Umbilical cord (tissue), 2 donors: ENCODE data around the gene IQCF6. TPM values are rescaled to one million over a fixed set of nuclear protein-coding genes. Genes with fewer than 3 reads are reported as not detected.
"Not testable (repeated sequence)": the region's sequence is repeated elsewhere in the genome, so short reads cannot be mapped to it uniquely, and the experiment has no call there.

Experiments used
- DNase-seq: peaks from one replicate; pipeline ENCODE4 v3.0.0-alpha.2; 2015; ENCODE audit warnings: low spot score
- total RNA-seq: library from RNA; depleted of rRNA; stranded (reverse); fragments of >200 nt; gene quantifications from one replicate; pipeline ENCODE4 v1.2.3, GENCODE V29; 2014; ENCODE audit warnings: low replicate concordance; ENCODE audit not compliant: insufficient read depth

IQCF6 gene
- total RNA-seq, 1 donor from 2014 or later, result not detected

DNA sequence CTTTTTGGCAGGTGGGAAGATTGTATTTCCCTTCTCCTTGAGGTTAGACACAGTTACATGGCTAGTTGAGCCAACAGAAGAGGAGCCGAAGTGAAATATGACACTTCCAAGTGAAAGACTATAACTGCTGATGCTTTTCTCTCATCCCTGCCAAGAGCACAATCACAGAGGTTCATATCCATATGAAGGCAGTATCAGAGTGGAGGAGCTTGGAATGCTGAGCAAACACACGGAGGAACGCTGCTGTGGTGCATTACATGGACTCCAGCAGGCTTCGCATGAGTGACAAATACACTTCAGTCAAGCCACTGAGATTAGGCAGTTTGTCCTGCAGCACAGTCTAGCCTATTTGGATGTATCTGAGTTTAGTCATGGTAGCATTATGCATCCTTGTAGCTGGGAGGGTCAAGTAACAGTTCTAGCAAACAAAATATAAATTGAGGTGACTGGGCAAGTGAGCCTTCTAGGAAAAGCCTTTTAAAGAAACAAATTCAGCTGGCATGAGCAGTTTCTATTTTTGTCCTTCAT is 5.4 kb downstream of the IQCF6 start:
- no peak for DNase-seq

- DNase-seq, result no peak
Measured at GRCh38 chr3:51759203-51759602, 19.8 kb downstream of the IQCF6 start.

DNA sequence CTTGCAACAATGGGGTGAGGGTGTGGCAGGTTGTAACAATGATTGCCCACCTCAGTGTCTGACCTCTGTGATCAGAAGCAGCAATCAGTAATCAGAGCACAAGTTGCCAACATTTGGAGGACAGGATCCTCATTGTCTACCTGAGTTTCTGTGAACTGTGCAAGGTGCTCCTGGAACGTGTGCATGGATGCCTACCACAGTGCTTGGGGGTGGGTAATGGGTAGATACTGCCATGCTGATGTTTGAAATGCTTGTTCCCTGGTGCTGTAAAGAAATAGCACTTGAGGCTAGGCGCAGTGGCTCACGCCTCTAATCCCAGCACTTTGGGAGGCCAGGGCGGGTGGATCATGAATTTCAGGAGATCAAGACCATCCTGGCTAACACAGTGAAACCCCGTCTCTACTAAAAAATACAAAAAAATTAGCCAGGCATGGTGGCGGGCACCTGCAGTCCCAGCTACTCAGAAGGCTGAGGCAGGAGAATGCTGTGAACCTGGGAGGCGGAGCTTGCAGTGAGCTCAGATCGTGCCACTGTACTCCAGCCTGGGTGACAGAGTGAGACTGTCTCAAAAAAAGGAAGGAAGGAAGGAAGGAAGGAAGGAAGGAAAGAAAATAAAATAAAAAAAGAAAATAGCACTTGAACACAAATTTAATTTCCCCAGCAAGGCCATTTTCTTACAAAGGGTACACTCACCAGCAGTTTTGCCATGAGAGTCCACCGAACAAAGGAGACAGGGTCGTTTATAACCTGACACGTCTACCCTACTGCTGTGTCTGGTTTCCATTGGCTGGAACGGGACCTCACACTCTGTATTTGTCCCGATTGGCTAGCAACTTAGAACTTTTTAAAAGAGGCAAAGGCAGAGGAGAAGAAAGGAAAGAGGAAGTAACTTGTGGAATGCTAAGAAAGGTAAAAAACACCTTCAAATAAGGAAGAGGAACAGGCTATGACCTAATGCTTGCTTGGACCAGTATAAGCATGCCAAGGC is 25.0 kb downstream of the IQCF6 start:
- not testable (repeated sequence) for DNase-seq

DNA sequence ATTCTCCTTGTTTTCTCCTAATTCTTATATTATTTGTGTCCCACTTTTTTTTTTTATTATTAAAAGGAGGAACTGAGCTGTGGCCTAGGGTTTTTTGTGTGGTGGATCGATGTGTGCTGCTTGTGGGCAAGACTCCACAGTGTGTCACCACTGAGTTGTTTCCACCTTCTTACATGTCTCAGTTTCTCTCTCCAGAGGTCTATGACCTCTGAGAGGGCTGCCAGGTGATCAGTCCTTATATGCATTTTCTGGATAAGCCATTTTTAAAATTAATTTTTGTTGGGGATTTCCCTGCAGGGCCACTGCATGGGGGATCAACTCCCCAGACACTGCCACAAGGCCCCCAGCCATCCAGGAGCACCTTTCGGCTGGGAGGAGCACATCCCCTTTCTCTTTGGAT is 27.8 kb downstream of the IQCF6 start:
- no peak for DNase-seq

- DNase-seq, result no peak
Measured at GRCh38 chr3:51750878-51751277, 28.2 kb downstream of the IQCF6 start.

DNA sequence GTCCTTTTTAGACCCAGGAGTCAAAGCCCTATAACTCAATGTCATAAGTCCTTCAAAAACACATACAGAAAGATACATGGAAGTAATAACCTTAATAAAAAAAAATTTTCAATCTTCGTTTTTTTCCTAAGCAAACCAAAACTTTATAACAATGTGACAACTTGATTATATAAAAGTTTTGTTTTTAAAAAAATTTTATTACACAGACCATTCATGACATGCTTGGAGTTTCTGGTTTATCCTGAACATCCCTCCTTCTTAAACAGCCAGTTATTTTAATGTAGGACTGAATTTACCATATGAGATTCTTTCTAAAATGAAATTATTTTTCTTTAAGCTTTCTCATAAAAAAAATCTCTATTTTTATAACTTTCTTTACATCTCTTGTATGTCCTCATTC is 30.7 kb downstream of the IQCF6 start:
- DNase-seq, result no peak

DNA sequence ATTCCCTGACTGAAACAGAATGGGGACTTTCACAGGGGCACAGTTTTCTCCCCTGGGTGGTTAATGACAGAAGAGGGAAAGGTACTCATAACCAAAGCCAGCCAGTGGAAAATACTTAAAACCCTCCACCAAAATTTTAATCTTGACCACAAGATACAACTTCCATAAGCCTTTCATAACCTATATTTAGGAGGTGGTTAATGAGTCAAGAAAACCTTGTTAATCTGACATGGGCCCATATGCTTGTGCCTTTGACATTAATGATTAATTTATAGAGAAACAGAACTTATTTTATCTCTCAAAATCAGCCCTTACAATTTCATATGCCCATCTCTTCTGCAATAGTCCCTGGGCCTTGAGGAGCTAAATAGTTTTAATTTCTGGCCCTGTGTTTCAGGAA is 31.2 kb downstream of the IQCF6 start:
- DNase-seq, result no peak

DNA sequence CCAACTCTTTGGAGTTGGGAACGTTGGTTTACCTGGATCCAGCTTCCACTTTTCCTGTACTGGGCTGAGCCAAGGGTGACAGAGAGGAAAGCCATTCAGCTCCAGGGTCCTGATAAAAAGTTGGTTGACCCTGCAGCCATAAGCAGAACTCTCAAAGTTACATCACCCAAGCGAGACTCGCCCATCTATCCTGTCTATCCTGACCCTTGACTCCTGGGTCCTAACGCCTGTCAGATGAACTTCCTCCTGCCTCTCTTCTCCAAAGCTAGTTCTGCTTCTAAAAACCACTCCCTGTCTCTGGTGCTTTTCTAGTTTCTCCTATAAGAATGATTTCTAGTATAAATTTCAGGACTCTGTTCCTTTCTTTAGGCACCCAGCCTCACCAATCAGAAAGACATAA is 36.1 kb downstream of the IQCF6 start:
- DNase-seq, result not testable (repeated sequence)

- DNase-seq, result not testable (repeated sequence)
Measured at GRCh38 chr3:51742320-51742719, 36.7 kb downstream of the IQCF6 start.

- DNase-seq, result no peak
Measured at GRCh38 chr3:51739110-51739509, 39.9 kb downstream of the IQCF6 start.

- DNase-seq, result no peak
Measured at GRCh38 chr3:51735950-51736349, 43.1 kb downstream of the IQCF6 start.

- DNase-seq, result no peak
Measured at GRCh38 chr3:51735039-51735438, 44.0 kb downstream of the IQCF6 start.

DNA sequence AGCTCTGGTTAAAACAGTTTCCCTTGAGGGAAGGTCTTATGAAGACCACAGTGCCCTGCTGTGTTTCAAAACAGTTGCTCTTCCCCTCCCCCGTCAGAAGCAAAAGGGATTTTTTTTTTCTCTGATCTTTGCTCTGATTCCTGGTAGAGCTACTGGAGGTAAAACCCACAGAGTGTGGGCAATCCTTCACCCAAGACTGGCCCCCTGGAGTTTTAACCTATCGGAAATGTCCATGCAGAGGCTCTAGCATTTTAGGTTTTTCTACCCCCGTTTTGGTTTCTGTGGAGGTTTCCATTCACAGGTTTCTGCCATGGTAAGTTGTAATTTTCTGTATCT is 44.5 kb downstream of the IQCF6 start:
- DNase-seq, result no peak

GRCh38 chr3:51733859-51734571 is 45.0 kb downstream of the IQCF6 start:
- no peak for DNase-seq

DNA sequence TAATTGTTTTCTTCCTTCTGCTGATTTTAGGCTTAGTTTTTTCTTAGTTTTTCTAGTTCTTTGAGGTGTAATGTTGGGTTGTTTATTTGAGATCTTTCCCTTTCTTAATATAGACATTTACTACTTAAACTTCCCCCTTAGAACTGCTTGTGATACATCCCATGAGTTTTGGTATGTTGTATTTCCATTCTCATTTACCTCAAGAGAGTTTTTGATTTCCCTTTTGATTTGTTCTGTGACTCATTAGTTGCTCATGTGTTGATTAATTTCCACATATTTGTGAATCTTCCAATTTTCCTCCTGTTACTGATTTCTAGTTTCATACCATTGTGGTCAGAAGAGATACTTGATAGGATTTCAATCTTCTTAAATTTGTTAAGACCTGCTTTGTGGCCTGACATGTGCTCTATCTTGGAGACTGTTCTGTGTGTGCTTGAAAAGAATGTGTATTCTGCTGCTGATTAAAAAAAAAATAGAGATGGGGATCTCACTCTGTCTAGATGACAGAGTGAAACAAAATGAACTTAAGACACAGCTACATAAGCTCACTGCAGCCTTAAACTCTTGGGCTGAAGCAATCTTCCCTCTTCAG is 49.9 kb downstream of the IQCF6 start:
- no peak for DNase-seq

Other genes with a start within 250 kb of the IQCF6 start
- gene RAD54L2, start 240.5 kb downstream of the IQCF6 start, total RNA-seq, result 39.0 TPM
- gene TEX264, start 108.0 kb downstream of the IQCF6 start, total RNA-seq, result 17.1 TPM
- gene GRM2, start 72.2 kb downstream of the IQCF6 start, total RNA-seq, result 0.24 TPM
- not detected for gene IQCF2, start 82.4 kb upstream of the IQCF6 start, total RNA-seq
- 18.3 TPM for gene IQCF5, start 96.4 kb upstream of the IQCF6 start, total RNA-seq
- gene IQCF1, start 124.1 kb upstream of the IQCF6 start, total RNA-seq, result 1.4 TPM
- gene RRP9, start 162.7 kb upstream of the IQCF6 start, total RNA-seq, result 20.9 TPM
- gene PARP3, start 163.1 kb upstream of the IQCF6 start, total RNA-seq, result 5.5 TPM
- gene GPR62, start 176.1 kb upstream of the IQCF6 start, total RNA-seq, result not detected
- 14.2 TPM for gene PCBP4, start 188.2 kb upstream of the IQCF6 start, total RNA-seq
- 20.0 TPM for gene ABHD14B, start 194.8 kb upstream of the IQCF6 start, total RNA-seq
- 8.9 TPM for gene ABHD14A, start 195.8 kb upstream of the IQCF6 start, total RNA-seq
- gene ACY1, start 204.3 kb upstream of the IQCF6 start, total RNA-seq, result 14.9 TPM
- gene RPL29, start 216.7 kb upstream of the IQCF6 start, total RNA-seq, result 786 TPM